ENCODE measurements around the gene KDM2B.

DNA sequence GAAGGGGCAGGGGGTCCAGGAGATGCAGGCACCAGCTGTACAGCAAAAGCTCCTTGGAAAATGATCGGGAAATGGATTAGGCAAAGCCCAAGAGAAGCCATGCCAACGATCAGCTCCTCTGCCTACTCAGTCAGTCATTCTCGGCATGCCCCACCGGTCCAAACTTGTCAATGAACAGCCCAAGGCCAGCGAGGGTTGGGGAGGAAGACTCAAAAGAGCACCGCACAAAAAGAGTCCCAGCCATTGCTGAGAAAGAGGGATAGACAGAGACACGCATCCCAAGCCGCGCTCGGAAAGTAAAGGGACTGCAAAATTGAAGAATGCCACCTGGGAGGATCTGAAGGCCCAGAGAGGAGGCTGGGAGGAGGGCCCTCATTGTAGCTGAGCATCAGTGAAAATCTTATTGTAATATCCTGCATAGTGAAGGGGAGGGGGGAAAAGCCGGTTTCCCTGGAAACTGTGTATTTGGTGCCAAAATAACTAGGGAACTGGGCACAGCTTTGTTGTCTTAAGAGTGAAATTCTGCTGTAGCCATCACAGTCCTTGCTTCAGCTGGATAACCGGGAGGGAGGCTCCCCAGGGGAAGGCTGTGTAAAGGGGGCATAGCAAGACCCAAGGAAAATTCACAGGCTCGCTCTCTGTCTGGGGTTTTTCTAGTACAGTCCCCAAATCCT lies 4.7 kb downstream of the KDM2B start:
- TF ChIP-seq, protein P1, sequence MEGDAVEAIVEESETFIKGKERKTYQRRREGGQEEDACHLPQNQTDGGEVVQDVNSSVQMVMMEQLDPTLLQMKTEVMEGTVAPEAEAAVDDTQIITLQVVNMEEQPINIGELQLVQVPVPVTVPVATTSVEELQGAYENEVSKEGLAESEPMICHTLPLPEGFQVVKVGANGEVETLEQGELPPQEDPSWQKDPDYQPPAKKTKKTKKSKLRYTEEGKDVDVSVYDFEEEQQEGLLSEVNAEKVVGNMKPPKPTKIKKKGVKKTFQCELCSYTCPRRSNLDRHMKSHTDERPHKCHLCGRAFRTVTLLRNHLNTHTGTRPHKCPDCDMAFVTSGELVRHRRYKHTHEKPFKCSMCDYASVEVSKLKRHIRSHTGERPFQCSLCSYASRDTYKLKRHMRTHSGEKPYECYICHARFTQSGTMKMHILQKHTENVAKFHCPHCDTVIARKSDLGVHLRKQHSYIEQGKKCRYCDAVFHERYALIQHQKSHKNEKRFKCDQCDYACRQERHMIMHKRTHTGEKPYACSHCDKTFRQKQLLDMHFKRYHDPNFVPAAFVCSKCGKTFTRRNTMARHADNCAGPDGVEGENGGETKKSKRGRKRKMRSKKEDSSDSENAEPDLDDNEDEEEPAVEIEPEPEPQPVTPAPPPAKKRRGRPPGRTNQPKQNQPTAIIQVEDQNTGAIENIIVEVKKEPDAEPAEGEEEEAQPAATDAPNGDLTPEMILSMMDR (conservative IDR thresholded peaks at IDR 0.05 in 1 of 2, IDR thresholded peaks at IDR 0.05 in 1 of 2; ENCODE audit: extremely low read depth in 1 of 2, insufficient read depth in 1 of 2, low read depth in 1 of 2, low read length in 2 of 2), result no peak
- TF ChIP-seq EZH2 (IDR thresholded peaks at IDR 0.05; ENCODE audit: borderline replicate concordance, low read length), result no peak
